Measurements from ENCODE around the gene SKAP1. TPM values are rescaled to one million over a fixed set of nuclear protein-coding genes. Genes with fewer than 3 reads are reported as not detected.
A peak's percentile ranks its signal among the peaks of the same experiment; 100 is the strongest.

The SKAP1 gene
- total RNA-seq, 2 donors from 2014 or later: 136 to 138 TPM

DNA sequence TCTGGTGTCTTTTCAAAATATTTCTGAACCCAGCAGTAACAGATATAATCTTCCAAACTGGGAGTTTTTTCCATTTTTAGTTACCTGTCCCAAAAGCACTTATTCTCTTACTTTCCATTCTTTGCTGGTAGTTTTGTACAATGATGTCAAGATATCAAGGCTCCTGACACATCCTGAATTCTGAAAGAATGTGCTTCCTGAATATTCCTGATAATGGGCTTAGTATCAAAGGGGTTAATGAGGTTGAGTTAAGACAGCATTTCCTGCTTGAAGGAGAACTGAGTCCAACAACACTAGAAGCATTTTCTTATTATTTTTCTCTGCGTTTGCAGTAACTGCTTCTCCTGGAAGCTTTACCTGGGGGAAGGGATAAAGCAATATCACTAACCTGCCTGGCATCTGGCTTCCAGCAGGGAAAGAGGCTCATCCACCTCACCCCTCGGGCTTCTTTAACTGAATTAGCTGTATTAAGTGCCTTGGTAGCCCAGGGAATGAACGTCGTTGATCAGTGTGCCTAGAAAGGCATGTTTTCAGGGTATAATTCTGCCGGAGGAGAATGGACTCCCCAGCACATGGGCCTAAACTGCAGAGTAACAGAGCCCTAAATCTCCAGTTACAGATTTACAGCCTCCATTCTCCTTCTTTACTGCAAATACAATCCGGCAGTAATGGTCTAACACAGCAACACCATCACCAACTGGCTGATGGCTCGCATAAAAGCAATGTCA is 188.1 kb downstream of the SKAP1 start:
- no peak for ATAC-seq
- H3K27ac Mint-ChIP-seq: no peak overlapping the region
- no peak for DNase-seq
- no peak overlapping the region for H3K4me3 Mint-ChIP-seq
- H3K27me3 Mint-ChIP-seq: no peaks in the 10 kb centered on the region
- H3K9me3 ChIP-seq (ENCODE audit: control insufficient read depth, low read length, poor library complexity, severe bottlenecking): no peaks in the 10 kb centered on the region
- no peaks in the 10 kb centered on the region for H3K36me3 Mint-ChIP-seq (ENCODE audit: low read depth)
- peaks cover 50% of the 10 kb centered on the region for H3K4me1 Mint-ChIP-seq

DNA sequence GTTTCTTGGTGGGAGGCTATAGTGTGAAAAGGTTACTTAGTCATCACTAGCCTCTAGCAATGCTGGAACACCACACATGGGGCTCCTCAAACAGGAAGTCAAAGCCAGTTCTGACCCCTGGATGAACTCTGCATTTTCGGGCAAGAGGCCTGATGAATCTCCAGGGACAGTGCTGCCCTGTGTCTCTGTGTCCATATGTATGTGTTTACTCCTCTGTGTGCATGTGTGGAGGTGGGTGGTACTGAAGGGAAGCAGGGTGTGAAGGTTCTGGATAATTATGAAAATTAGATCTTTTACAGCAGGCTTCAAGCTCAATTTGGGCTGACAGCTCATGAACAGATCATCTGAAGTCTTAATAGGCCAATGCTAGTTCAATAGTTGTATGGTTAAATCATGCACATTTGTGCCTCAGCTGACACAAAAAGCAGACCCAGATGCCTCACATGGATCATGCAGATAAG is 188.9 kb downstream of the SKAP1 start:
- Mint-ChIP-seq H3K27me3 (no peaks in the 10 kb centered on the region), H3K4me3 (no peak overlapping the region), H3K36me3 (ENCODE audit: low read depth) (no peaks in the 10 kb centered on the region), H3K27ac (peak overlapping the region; percentile 21), H3K4me1 (peaks cover 50% of the 10 kb centered on the region)
- no peaks in the 10 kb centered on the region for H3K9me3 ChIP-seq (ENCODE audit: control insufficient read depth, low read length, poor library complexity, severe bottlenecking)
- ATAC-seq: peak; percentile 54
- DNase-seq: no peak

DNA sequence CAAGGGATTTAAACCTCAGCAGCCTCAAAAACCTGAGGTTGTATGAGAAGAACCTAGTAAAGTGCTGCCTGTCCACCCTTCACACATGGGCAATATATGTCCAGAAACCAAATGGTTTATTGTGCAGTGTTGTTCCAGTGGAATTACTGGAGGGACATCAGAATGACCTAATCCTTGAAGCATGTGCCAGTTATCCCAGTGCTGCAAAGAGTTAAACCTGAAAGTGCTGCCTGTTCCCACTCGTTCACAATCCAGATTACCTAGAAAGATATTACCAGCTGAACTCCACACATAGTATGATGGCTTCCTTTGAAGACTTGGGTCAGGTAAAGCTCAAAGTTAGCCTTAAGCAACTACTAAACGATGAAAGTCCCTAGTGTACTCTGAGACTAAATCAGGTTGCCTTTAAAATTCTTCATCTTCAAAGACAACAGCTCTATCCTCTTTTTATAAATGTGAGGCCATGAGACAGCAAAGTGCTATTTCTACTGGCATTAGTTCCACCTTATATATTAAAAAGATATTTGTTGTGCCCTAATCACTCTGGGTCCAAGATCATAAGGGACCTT is 189.4 kb downstream of the SKAP1 start:
- H3K4me1 Mint-ChIP-seq: peaks cover 54% of the 10 kb centered on the region
- no peaks in the 10 kb centered on the region for H3K27me3 Mint-ChIP-seq
- no peaks in the 10 kb centered on the region for H3K9me3 ChIP-seq (ENCODE audit: control insufficient read depth, low read length, poor library complexity, severe bottlenecking)
- ATAC-seq: no peak
- H3K4me3 Mint-ChIP-seq: no peak overlapping the region
- no peaks in the 10 kb centered on the region for H3K36me3 Mint-ChIP-seq (ENCODE audit: low read depth)
- peak overlapping the region; percentile 21 for H3K27ac Mint-ChIP-seq
- DNase-seq: no peak

DNA sequence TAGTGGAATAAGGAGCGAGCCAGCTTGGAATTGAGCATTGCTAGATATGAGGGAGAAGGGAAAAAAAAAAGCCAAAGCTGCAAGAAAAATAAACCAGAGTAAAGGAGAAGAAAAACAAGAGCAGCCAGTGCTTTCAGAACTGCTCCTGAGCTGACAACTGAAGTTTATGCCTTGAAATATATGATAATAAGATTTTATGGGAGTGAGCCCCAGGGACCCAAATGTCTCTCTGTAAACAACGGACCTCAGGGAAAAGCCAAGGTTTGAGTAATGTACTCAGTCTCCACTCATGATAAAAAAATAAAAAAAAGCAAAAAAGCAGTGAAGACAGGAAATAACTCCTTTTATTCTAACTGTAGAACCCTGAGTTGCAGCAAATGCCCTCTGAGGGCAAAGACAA is 189.9 kb downstream of the SKAP1 start:
- H3K9me3 ChIP-seq (ENCODE audit: control insufficient read depth, low read length, poor library complexity, severe bottlenecking): no peaks in the 10 kb centered on the region
- Mint-ChIP-seq H3K4me3 (no peak overlapping the region), H3K4me1 (peaks cover 52% of the 10 kb centered on the region), H3K27me3 (no peaks in the 10 kb centered on the region), H3K36me3 (ENCODE audit: low read depth) (peaks cover under 1% of the 10 kb centered on the region), H3K27ac (no peak overlapping the region)
- DNase-seq (no peak), ATAC-seq (no peak)

DNA sequence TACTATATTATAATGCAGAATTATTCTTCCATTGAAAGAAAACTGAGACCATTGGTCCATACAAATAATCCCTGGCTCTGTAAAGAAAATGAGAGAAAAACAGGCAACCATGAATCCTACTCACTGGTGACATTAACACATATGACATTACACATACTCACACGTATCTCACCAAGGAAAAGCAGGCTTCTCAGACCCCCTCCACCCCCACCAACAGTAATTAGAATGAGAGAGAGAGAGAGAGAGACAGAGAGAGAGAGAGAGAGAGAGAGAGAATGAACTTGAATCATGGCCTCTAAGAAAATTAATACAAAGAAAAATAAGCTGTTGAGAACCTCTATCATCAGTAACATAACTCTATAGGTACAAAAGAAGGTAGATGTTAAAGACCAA is 190.4 kb downstream of the SKAP1 start:
- H3K4me1 Mint-ChIP-seq: peaks cover 53% of the 10 kb centered on the region
- no peak overlapping the region for H3K4me3 Mint-ChIP-seq
- no peak for DNase-seq
- no peaks in the 10 kb centered on the region for H3K9me3 ChIP-seq (ENCODE audit: control insufficient read depth, low read length, poor library complexity, severe bottlenecking)
- peak overlapping the region; percentile 76 for H3K27ac Mint-ChIP-seq
- H3K36me3 Mint-ChIP-seq (ENCODE audit: low read depth): peaks cover 3% of the 10 kb centered on the region
- no peaks in the 10 kb centered on the region for H3K27me3 Mint-ChIP-seq
- no peak for ATAC-seq

GRCh38 chr17:48238933-48239602 is 190.9 kb downstream of the SKAP1 start:
- H3K9me3 ChIP-seq (ENCODE audit: control insufficient read depth, low read length, poor library complexity, severe bottlenecking): no peaks in the 10 kb centered on the region
- Mint-ChIP-seq H3K27ac (peak overlapping the region; percentile 76), H3K36me3 (ENCODE audit: low read depth) (peaks cover 3% of the 10 kb centered on the region), H3K4me1 (peaks cover 49% of the 10 kb centered on the region), H3K4me3 (no peak overlapping the region), H3K27me3 (no peaks in the 10 kb centered on the region)
- ATAC-seq: no peak
- no peak for DNase-seq

DNA sequence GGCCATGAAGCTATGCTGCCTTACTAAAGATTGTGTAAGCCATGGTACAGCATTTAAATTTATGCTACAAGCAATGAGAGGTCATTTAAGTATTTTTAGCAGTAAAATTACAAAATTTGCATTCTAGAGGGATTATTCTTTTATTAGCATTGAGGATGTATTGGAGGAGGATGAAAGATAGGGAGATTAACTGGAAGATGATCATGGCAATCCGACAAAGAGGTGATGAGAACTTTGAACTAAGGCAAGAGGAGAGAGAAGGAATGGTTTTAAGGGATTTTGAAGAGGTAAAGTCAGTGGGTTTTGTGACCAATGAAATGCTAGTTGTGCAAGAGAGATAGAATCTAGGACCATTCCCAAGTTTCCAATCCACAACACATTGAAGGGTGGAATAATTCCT is 192.6 kb downstream of the SKAP1 start:
- Mint-ChIP-seq H3K27ac (peak overlapping the region; percentile 19), H3K4me3 (no peak overlapping the region), H3K36me3 (ENCODE audit: low read depth) (peaks cover 7% of the 10 kb centered on the region), H3K4me1 (peaks cover 46% of the 10 kb centered on the region), H3K27me3 (no peaks in the 10 kb centered on the region)
- ATAC-seq (no peak), DNase-seq (no peak)
- H3K9me3 ChIP-seq (ENCODE audit: control insufficient read depth, low read length, poor library complexity, severe bottlenecking): no peaks in the 10 kb centered on the region

GRCh38 chr17:48236681-48237134 is 193.3 kb downstream of the SKAP1 start:
- H3K9me3 ChIP-seq (ENCODE audit: control insufficient read depth, low read length, poor library complexity, severe bottlenecking): no peaks in the 10 kb centered on the region
- Mint-ChIP-seq H3K36me3 (ENCODE audit: low read depth) (peaks cover 7% of the 10 kb centered on the region), H3K27me3 (no peaks in the 10 kb centered on the region), H3K4me1 (peaks cover 43% of the 10 kb centered on the region), H3K4me3 (no peak overlapping the region), H3K27ac (peak overlapping the region; percentile 1)
- ATAC-seq (no peak), DNase-seq (no peak)

DNA sequence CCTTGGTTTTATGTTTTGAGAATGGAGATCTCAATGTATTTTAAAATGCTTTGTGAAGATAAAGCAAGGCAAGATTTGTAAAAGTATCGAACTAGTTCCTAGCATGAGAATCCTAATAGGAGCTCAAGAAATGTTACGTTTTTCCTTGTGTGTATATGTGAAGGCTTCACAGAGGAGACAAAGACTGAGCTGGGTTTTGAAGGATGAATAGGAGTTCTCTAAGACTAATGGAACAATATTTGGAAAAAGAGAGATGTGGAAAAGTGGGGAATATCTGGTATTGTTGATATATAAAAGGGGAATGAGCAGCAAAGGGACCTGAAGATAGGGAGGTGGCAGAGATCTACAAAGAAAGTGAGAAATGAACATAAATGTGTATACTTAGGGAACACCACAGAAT is 195.1 kb downstream of the SKAP1 start:
- Mint-ChIP-seq H3K4me3 (no peak overlapping the region), H3K27me3 (no peaks in the 10 kb centered on the region), H3K4me1 (peaks cover 38% of the 10 kb centered on the region), H3K36me3 (ENCODE audit: low read depth) (peaks cover 7% of the 10 kb centered on the region), H3K27ac (no peak overlapping the region)
- no peak for ATAC-seq
- H3K9me3 ChIP-seq (ENCODE audit: control insufficient read depth, low read length, poor library complexity, severe bottlenecking): no peaks in the 10 kb centered on the region
- no peak for DNase-seq

- ATAC-seq: no peak
- no peak overlapping the region for H3K27ac Mint-ChIP-seq
- H3K4me1 Mint-ChIP-seq: peaks cover 25% of the 10 kb centered on the region
These were observed 197.7 kb downstream of the SKAP1 start for GRCh38 chr17:48231995-48232959.

GRCh38 chr17:48229936-48230335 is 200.1 kb downstream of the SKAP1 start:
- no peaks in the 10 kb centered on the region for H3K9me3 ChIP-seq (ENCODE audit: control insufficient read depth, low read length, poor library complexity, severe bottlenecking)
- H3K27me3 Mint-ChIP-seq: no peaks in the 10 kb centered on the region
- H3K4me3 Mint-ChIP-seq: no peak overlapping the region
- H3K27ac Mint-ChIP-seq: peak overlapping the region; percentile 39
- ATAC-seq (no peak), DNase-seq (no peak)
- peaks cover 28% of the 10 kb centered on the region for H3K4me1 Mint-ChIP-seq
- H3K36me3 Mint-ChIP-seq (ENCODE audit: low read depth): peaks cover 5% of the 10 kb centered on the region

More at GRCh38 chr17:48231995-48232959, 197.7 kb downstream of the SKAP1 start:
- no peaks in the 10 kb centered on the region for H3K9me3 ChIP-seq (ENCODE audit: control insufficient read depth, low read length, poor library complexity, severe bottlenecking)
- H3K4me3 Mint-ChIP-seq: no peak overlapping the region
- DNase-seq: no peak
- no peaks in the 10 kb centered on the region for H3K27me3 Mint-ChIP-seq
- peaks cover 7% of the 10 kb centered on the region for H3K36me3 Mint-ChIP-seq (ENCODE audit: low read depth)

GRCh38 chr17:48228720-48229119 is 201.3 kb downstream of the SKAP1 start:
- Mint-ChIP-seq H3K27me3 (no peaks in the 10 kb centered on the region), H3K36me3 (ENCODE audit: low read depth) (peaks cover 5% of the 10 kb centered on the region), H3K4me1 (peaks cover 27% of the 10 kb centered on the region), H3K4me3 (no peak overlapping the region), H3K27ac (no peak overlapping the region)
- no peak for ATAC-seq
- DNase-seq: no peak
- no peaks in the 10 kb centered on the region for H3K9me3 ChIP-seq (ENCODE audit: control insufficient read depth, low read length, poor library complexity, severe bottlenecking)

Data from T-helper 17 cell (primary cell).